ENCODE data around the gene SCLY.

DNA sequence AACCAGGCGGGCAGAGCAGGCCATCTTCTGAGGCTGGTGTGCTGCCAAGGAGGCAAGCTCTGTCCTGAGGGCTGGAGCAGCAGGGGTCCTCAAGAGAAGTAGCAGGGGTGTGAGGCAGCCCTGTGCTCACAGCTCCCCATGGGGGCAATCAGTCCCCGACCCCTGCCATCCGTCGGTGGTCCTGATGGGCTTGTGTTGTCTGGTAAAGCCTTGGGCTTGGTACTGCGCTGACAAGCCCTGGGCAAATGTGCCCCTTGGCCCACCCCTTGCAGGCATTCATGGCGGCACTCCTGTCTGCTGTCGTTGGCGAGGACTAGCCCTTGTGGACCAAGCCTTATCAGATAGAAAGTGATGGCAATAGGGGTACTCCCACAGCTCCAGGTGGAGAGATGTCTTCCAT lies 22.6 kb upstream of the SCLY start:
- TF ChIP-seq, protein P1, sequence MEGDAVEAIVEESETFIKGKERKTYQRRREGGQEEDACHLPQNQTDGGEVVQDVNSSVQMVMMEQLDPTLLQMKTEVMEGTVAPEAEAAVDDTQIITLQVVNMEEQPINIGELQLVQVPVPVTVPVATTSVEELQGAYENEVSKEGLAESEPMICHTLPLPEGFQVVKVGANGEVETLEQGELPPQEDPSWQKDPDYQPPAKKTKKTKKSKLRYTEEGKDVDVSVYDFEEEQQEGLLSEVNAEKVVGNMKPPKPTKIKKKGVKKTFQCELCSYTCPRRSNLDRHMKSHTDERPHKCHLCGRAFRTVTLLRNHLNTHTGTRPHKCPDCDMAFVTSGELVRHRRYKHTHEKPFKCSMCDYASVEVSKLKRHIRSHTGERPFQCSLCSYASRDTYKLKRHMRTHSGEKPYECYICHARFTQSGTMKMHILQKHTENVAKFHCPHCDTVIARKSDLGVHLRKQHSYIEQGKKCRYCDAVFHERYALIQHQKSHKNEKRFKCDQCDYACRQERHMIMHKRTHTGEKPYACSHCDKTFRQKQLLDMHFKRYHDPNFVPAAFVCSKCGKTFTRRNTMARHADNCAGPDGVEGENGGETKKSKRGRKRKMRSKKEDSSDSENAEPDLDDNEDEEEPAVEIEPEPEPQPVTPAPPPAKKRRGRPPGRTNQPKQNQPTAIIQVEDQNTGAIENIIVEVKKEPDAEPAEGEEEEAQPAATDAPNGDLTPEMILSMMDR (IDR thresholded peaks at IDR 0.05) = no peak
- TF ChIP-seq, protein P2, sequence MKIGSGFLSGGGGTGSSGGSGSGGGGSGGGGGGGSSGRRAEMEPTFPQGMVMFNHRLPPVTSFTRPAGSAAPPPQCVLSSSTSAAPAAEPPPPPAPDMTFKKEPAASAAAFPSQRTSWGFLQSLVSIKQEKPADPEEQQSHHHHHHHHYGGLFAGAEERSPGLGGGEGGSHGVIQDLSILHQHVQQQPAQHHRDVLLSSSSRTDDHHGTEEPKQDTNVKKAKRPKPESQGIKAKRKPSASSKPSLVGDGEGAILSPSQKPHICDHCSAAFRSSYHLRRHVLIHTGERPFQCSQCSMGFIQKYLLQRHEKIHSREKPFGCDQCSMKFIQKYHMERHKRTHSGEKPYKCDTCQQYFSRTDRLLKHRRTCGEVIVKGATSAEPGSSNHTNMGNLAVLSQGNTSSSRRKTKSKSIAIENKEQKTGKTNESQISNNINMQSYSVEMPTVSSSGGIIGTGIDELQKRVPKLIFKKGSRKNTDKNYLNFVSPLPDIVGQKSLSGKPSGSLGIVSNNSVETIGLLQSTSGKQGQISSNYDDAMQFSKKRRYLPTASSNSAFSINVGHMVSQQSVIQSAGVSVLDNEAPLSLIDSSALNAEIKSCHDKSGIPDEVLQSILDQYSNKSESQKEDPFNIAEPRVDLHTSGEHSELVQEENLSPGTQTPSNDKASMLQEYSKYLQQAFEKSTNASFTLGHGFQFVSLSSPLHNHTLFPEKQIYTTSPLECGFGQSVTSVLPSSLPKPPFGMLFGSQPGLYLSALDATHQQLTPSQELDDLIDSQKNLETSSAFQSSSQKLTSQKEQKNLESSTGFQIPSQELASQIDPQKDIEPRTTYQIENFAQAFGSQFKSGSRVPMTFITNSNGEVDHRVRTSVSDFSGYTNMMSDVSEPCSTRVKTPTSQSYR (CRISPR knock-in tag; IDR thresholded peaks at IDR 0.05) = no peak
- TF ChIP-seq, protein P3, sequence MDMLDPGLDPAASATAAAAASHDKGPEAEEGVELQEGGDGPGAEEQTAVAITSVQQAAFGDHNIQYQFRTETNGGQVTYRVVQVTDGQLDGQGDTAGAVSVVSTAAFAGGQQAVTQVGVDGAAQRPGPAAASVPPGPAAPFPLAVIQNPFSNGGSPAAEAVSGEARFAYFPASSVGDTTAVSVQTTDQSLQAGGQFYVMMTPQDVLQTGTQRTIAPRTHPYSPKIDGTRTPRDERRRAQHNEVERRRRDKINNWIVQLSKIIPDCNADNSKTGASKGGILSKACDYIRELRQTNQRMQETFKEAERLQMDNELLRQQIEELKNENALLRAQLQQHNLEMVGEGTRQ (CRISPR knock-in tag; IDR thresholded peaks at IDR 0.05) = no peak
- no peak for TF ChIP-seq SP1 (CRISPR knock-in tag; conservative IDR thresholded peaks at IDR 0.05)
- TF ChIP-seq NR2C2 (CRISPR knock-in tag; IDR thresholded peaks at IDR 0.05) = no peak
- TF ChIP-seq NR3C1 (CRISPR knock-in tag; conservative IDR thresholded peaks at IDR 0.05; ENCODE audit: low read depth) = no peak
- no peak for TF ChIP-seq NR1H2 (CRISPR knock-in tag; IDR thresholded peaks at IDR 0.05)
- TF ChIP-seq TEAD4 (CRISPR knock-in tag; IDR thresholded peaks at IDR 0.05) = no peak
- no peak for TF ChIP-seq CREB1 (CRISPR knock-in tag; IDR thresholded peaks at IDR 0.05)
